ENCODE results near the gene POLK.
A peak's percentile ranks its signal among the peaks of the same experiment; 100 is the strongest.
"Not testable (repeated sequence)": the region's sequence is repeated elsewhere in the genome, so short reads cannot be mapped to it uniquely, and the experiment has no call there.

The POLK gene

DNA sequence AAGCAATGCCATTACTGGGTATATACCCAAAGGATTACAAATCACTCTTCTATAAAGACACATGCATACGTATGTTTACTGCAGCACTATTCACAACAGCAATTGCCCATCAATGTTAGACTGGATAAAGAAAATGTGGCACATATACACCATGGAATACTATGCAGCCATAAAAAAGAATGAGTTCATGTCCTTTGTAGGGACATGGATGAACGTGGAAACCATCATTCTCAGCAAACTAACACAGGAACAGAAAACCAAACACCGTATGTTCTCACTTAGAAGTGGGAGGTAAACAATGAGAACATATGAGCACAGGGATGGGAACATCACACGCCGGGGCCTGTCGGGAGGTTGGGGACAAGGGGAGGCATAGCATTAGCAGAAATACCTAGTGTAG, 21.8 kb upstream of the POLK start:
- H3K9me3 ChIP-seq (ENCODE audit: low read length); H3K27me3 ChIP-seq (ENCODE audit: insufficient read depth, low read length); H2AFZ ChIP-seq (ENCODE audit: low read depth, low read length); H3K4me1 ChIP-seq (ENCODE audit: insufficient read depth, low read length); H3K4me3 ChIP-seq (ENCODE audit: low read length): not testable (repeated sequence)
- peaks cover 13% of the 10 kb centered on the region for H3K36me3 ChIP-seq (ENCODE audit: insufficient read depth, low read length)

DNA sequence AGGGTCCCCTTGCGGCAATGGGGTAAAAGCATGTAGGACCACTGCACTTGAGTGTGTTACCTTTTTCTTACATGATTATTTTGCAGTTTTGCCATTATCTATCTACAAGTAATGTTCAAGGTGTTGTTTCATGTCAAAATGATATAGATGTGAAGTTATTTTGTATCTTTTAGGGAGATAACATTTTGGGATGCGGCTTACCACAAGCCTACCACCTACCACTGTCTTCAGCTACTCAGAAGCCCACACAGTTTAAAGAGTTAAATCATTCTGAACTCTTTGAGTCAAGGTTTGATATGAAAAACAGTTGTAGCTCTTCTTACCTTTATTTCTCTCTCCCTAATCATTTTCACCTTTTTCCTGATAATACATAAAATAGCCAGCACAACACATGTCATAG, 20.1 kb upstream of the POLK start:
- Histone ChIP-seq H3K9me3 (ENCODE audit: low read length) (peaks cover 4% of the 10 kb centered on the region), H3K4me1 (ENCODE audit: insufficient read depth, low read length) (no peaks in the 10 kb centered on the region), H3K27me3 (ENCODE audit: insufficient read depth, low read length) (no peaks in the 10 kb centered on the region), H2AFZ (ENCODE audit: low read depth, low read length) (no peak overlapping the region), H3K4me3 (ENCODE audit: low read length) (no peak overlapping the region), H3K36me3 (ENCODE audit: insufficient read depth, low read length) (peaks cover 15% of the 10 kb centered on the region)

DNA sequence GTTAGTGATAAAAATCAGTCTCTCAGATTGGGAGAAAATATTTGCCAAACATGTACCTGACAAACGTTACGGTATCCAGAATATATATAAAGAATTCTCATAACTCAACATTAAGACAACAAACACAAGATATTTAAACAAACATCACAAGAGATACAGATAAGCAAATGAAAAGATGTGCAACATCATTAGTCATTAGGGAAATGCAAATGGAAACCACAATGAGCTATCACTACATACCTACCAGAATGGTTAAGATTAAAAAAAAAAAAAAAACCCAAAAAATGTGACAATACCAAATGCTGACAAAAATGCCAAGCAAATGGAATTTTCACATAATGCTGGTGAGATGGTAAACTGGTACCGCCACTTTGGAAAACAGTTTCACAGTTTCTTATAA, 15.7 kb upstream of the POLK start:
- H2AFZ ChIP-seq (ENCODE audit: low read depth, low read length), result no peak overlapping the region
- H3K27me3 ChIP-seq (ENCODE audit: insufficient read depth, low read length), result no peaks in the 10 kb centered on the region
- no peak overlapping the region for H3K4me3 ChIP-seq (ENCODE audit: low read length)
- no peaks in the 10 kb centered on the region for H3K4me1 ChIP-seq (ENCODE audit: insufficient read depth, low read length)
- peaks cover 8% of the 10 kb centered on the region for H3K9me3 ChIP-seq (ENCODE audit: low read length)
- peaks cover 30% of the 10 kb centered on the region for H3K36me3 ChIP-seq (ENCODE audit: insufficient read depth, low read length)

DNA sequence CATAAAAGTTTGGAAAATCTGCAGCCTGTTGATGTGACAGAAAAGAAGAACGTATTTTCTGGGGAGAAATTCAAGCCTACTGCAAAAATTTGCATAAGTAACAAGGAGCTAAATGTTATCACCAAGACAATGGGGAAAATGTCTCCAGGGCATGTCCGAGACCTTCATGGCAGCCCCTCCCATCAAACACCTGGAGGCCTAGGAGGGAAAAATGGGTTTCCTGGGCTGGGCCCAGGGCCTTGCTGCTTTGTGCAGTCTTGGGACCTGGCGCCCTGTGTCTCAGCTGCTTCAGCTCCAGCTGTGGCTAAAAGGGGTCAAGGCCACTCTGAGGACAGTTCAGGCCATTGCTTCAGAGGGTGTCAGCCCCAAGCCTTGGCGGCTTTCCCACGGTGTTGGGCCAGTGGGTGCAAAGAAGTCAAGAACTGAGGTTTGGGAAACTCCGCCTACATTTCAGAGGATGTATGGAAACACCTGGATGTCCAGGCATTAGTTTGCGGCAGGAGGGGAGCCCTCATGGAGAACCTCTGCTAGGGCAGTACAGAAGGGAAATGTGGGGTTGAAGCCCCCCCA, 13.4 kb upstream of the POLK start:
- Histone ChIP-seq H3K36me3 (ENCODE audit: insufficient read depth, low read length) (peaks cover 21% of the 10 kb centered on the region), H3K4me3 (ENCODE audit: low read length) (no peak overlapping the region), H2AFZ (ENCODE audit: low read depth, low read length) (no peak overlapping the region), H3K27me3 (ENCODE audit: insufficient read depth, low read length) (no peaks in the 10 kb centered on the region), H3K9me3 (ENCODE audit: low read length) (peaks cover 5% of the 10 kb centered on the region), H3K4me1 (ENCODE audit: insufficient read depth, low read length) (no peaks in the 10 kb centered on the region)

DNA sequence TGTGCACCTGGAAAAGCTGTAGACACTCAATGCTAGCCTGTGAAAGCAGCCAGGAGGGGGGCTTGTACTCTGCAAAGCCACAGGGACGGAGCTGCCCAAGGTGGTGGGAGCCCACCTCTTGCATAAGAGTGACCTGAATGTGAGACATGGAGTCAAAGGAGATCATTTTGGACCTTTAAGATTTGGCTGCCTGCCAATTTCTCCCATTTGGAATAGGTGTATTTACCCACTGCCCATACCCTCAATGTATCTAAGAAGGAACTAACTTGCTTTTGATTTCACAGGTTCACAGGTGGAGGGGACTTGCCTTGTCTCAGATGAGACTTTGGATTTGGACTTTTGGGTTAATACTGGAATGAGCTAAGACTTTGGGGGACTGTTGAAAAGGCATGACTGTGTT, 12.8 kb upstream of the POLK start:
- H2AFZ ChIP-seq (ENCODE audit: low read depth, low read length); H3K9me3 ChIP-seq (ENCODE audit: low read length); H3K27me3 ChIP-seq (ENCODE audit: insufficient read depth, low read length); H3K4me3 ChIP-seq (ENCODE audit: low read length); H3K4me1 ChIP-seq (ENCODE audit: insufficient read depth, low read length): not testable (repeated sequence)
- H3K36me3 ChIP-seq (ENCODE audit: insufficient read depth, low read length), result peaks cover 24% of the 10 kb centered on the region

DNA sequence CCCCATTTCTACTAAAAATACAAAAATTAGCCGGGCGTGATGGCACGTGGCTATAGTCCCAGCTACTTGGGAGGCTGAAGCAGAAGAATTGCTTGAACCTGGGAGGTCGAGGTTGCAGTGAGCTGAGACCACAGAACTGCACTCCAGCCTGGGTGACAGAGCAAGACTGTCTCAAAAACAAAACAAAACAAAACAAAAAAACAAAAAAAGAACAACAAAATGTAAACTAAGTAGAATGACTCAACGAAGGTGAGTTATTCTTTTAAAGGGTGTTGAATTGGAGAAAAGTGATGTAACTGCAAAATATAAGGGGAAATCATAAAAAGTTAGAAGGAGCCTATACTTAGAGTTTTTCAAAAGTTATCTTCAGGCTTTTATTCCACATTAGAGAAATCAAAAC, 6.6 kb upstream of the POLK start:
- not testable (repeated sequence) for H2AFZ ChIP-seq (ENCODE audit: low read depth, low read length); H3K9me3 ChIP-seq (ENCODE audit: low read length); H3K4me3 ChIP-seq (ENCODE audit: low read length); H3K27me3 ChIP-seq (ENCODE audit: insufficient read depth, low read length)
- Histone ChIP-seq H3K4me1 (ENCODE audit: insufficient read depth, low read length) (peaks cover 15% of the 10 kb centered on the region), H3K36me3 (ENCODE audit: insufficient read depth, low read length) (peaks cover 21% of the 10 kb centered on the region)

DNA sequence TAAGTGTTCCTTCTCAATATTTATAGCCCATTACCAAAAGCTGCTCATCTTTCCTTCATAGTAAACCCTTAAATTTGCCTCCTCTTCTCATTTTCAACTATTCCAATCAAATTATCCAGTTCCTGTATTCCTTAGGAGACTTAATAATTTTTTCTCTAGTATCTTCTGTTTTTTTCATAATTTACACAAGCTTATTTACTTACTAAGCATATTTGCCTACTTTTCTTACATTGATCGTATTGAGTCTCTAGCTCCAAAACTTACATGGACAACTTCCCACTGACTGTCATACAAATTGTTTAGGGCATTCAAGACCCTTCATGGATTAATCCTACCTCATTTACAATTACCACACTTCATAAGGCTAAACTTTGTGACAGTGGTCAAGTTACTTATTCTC, 3.9 kb upstream of the POLK start:
- Histone ChIP-seq H3K36me3 (ENCODE audit: insufficient read depth, low read length) (peaks cover 21% of the 10 kb centered on the region), H3K27me3 (ENCODE audit: insufficient read depth, low read length) (no peaks in the 10 kb centered on the region), H2AFZ (ENCODE audit: low read depth, low read length) (no peak overlapping the region), H3K9me3 (ENCODE audit: low read length) (peaks cover 4% of the 10 kb centered on the region), H3K4me3 (ENCODE audit: low read length) (no peak overlapping the region), H3K4me1 (ENCODE audit: insufficient read depth, low read length) (peaks cover 19% of the 10 kb centered on the region)

DNA sequence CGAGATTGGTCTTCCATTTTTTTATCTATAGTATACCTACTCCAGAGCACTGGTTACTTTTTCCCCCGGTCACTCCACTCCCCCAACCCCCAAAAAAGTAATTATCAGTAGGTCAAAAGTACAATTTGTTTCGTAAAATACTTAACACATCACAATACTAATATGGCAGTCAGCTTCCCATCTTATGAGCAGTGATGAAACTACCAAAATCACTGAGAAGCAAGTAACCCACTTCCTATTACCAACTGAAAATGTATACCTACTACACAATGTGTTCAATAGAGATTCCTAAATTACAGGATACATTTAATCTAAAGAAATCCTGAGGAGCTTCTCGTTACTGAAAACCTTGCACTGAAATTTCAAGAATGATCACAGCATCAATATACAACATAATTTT, 2.1 kb upstream of the POLK start:
- Histone ChIP-seq H3K27me3 (ENCODE audit: insufficient read depth, low read length) (no peaks in the 10 kb centered on the region), H3K4me1 (ENCODE audit: insufficient read depth, low read length) (peaks cover 20% of the 10 kb centered on the region), H2AFZ (ENCODE audit: low read depth, low read length) (no peak overlapping the region), H3K4me3 (ENCODE audit: low read length) (peak overlapping the region; percentile 96), H3K9me3 (ENCODE audit: low read length) (peaks cover 4% of the 10 kb centered on the region), H3K36me3 (ENCODE audit: insufficient read depth, low read length) (peaks cover 8% of the 10 kb centered on the region)

DNA sequence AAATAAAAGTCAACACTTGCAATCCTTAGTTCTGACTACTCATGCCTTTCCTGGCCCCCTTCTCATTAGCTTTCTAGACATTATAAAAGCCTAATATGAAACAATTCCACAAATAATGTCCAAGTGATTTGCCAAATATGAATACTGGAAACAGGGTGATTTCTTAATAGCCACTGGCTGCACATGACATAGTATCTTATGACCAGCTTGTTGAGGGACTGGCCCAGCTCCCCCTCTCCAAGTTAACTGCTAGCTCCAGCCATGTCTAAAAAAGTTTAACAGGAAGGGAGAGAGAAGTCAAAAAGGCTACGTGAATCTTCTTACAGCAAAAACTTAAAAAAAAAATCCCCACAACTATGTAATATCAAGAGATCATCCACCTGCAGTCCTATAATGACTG, 1.7 kb upstream of the POLK start:
- peaks cover 20% of the 10 kb centered on the region for H3K4me1 ChIP-seq (ENCODE audit: insufficient read depth, low read length)
- H3K36me3 ChIP-seq (ENCODE audit: insufficient read depth, low read length), result peaks cover 6% of the 10 kb centered on the region
- no peaks in the 10 kb centered on the region for H3K27me3 ChIP-seq (ENCODE audit: insufficient read depth, low read length)
- peaks cover 4% of the 10 kb centered on the region for H3K9me3 ChIP-seq (ENCODE audit: low read length)
- no peak overlapping the region for H2AFZ ChIP-seq (ENCODE audit: low read depth, low read length)
- peak overlapping the region; percentile 96 for H3K4me3 ChIP-seq (ENCODE audit: low read length)

DNA sequence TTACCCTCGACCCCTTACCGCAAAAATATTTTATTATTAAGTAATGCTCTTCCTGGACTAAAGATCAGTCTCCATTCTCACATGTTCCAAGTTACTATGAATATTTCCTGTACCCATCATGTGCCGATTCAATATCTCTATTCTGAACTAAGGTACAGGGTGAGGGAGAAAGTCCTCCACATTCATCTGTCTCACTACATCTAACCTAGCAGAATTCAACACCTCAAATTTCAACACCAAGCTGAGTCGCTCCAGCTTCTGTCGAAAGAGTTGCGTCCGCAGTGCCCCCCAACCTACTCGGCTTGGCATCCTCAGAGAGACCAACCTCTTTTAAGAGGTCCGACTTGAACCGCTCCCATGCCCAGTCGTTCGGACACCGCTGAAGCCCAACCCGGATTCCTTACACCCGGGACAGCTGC, 1.3 kb upstream of the POLK start:
- Histone ChIP-seq H3K9me3 (ENCODE audit: low read length) (peaks cover 4% of the 10 kb centered on the region), H3K36me3 (ENCODE audit: insufficient read depth, low read length) (peaks cover 3% of the 10 kb centered on the region), H3K4me1 (ENCODE audit: insufficient read depth, low read length) (peaks cover 20% of the 10 kb centered on the region), H3K4me3 (ENCODE audit: low read length) (peak overlapping the region; percentile 96), H3K27me3 (ENCODE audit: insufficient read depth, low read length) (no peaks in the 10 kb centered on the region), H2AFZ (ENCODE audit: low read depth, low read length) (peak overlapping the region; percentile 86)

DNA sequence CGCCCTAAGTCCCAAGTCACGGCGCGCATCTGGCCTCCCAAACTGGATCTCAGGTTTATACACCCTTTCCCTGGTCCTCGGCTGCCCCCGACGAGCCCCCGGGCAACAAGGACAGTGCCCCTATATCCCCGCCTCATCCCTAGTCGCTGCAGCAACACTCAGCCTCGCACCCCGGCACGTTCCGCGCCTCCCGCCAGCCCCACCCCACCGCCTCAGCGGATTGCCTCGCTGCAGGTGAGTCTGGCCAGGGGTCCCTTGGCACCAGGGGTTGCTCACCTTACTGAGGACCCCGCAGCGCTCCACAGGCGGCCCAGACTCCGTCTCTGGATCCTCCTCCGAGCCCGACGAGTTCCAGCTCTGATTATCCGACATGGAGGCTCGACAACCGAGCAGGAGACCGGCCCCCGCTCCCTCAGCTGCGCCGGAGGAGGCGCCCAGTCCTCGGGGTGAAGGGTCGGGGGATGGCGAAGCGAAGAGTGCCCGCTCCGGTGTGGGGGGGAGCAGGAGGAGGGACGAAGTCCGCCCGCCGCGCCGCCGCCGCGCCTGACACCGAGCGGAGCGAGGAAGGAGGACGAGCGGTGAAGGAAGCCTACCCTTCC, 756 bp upstream of the POLK start:
- H3K27me3 ChIP-seq (ENCODE audit: insufficient read depth, low read length), result no peaks in the 10 kb centered on the region
- H3K4me3 ChIP-seq (ENCODE audit: low read length), result peak overlapping the region; percentile 96
- peaks cover 4% of the 10 kb centered on the region for H3K9me3 ChIP-seq (ENCODE audit: low read length)
- H2AFZ ChIP-seq (ENCODE audit: low read depth, low read length), result peak overlapping the region; percentile 86
- peaks cover 20% of the 10 kb centered on the region for H3K4me1 ChIP-seq (ENCODE audit: insufficient read depth, low read length)
- no peaks in the 10 kb centered on the region for H3K36me3 ChIP-seq (ENCODE audit: insufficient read depth, low read length)

DNA sequence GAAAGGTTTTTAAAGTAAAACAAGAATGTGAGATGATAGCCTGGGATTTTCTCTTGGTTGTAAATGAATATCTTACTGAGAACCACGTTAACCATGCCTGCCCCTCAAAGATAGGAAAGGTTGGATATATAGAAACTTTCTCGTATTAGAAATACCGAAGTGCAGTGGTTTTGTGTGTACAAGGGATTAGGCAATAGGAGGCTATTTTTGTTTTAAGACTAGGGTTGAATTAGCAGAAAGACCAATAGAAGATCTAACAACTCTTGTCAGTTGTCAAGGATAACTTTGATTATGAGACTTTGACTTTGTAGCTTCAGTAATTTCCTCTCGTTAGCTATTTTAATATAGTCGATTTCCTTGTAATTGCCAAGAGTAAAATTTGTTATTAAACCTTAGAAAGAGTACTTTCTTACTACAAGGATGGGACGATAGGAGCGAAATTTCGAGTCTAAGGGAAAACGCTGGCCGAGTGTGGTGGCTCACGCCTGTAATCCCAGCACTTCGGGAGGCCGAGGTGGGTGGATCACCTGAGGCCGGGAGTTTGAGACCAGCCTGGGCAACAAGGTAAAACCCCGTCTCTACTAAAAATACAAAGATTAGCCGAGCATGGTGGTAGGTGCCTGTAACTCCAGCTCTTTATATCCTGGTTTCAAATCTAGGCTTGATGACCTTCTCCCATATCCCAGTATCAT, 838 bp downstream of the POLK start:
- Histone ChIP-seq H3K9me3 (ENCODE audit: low read length) (no peaks in the 10 kb centered on the region), H3K4me3 (ENCODE audit: low read length) (peak overlapping the region; percentile 78), H3K4me1 (ENCODE audit: insufficient read depth, low read length) (peaks cover 20% of the 10 kb centered on the region), H3K36me3 (ENCODE audit: insufficient read depth, low read length) (no peaks in the 10 kb centered on the region), H3K27me3 (ENCODE audit: insufficient read depth, low read length) (no peaks in the 10 kb centered on the region), H2AFZ (ENCODE audit: low read depth, low read length) (peak overlapping the region; percentile 79)

DNA sequence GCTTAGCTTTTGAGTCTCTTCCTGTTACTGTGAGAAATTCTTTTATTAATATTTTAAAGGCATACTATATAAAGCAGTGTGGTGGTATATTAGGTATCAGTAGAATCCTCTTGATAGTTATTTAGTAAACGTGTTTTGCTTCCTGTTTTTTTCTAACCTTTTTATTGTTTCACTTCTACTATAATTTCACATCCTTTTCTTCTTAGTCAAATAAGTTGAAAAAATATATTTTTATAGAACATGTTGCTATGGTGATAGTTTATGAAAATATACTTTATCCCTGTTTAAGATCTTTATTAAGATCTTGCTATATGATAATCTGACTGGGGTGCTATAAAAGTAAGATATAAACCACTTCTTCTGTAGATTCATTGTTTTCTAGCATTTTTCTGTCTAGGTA, 2.1 kb downstream of the POLK start:
- H3K27me3 ChIP-seq (ENCODE audit: insufficient read depth, low read length), result no peaks in the 10 kb centered on the region
- peaks cover 1% of the 10 kb centered on the region for H3K9me3 ChIP-seq (ENCODE audit: low read length)
- H2AFZ ChIP-seq (ENCODE audit: low read depth, low read length), result no peak overlapping the region
- H3K4me1 ChIP-seq (ENCODE audit: insufficient read depth, low read length), result peaks cover 16% of the 10 kb centered on the region
- H3K4me3 ChIP-seq (ENCODE audit: low read length), result no peak overlapping the region
- H3K36me3 ChIP-seq (ENCODE audit: insufficient read depth, low read length), result no peaks in the 10 kb centered on the region
